Measurements from ENCODE around the gene AMBN.

DNA sequence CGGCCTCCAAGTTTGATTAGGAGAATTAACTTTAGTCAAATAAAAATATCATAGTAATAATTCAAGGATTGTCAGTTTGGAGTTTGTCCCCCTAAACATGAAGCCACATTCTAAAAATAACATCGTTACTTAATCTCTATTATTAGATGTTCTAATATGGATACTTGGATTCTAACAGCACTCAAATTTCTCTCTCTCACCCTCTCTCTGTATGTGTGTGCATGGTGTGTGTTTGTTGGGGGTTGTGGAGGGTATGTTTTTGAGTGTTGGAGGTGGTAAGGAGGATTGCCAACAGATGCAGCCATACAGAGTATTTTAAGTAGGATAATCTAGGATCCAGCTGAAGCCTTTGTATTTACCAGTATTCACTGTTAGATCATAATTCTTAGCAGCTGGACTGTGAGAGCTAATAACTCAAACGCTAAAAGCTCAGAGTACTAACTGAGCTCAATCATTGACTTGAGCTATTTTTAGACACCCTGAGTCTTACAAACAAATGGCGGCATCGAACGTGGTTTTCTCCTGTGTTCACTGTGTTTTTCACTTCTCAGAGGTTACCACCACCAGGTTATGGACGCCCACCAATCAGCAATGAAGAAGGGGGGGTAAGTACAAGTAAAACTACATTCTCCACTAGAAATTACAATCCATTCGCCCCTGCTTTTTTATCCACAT lies 45.3 kb downstream of the AMBN start:
- no peak for TF ChIP-seq ZNF23 (CRISPR knock-in tag; IDR thresholded peaks at IDR 0.05)
- TF ChIP-seq ZBTB26 (CRISPR knock-in tag; IDR thresholded peaks at IDR 0.05), result no peak
- TF ChIP-seq POLR2A (conservative IDR thresholded peaks at IDR 0.05), result no peak
- no peak for TF ChIP-seq KLF16 (IDR thresholded peaks at IDR 0.05)
- no peak for TF ChIP-seq CC2D1A (IDR thresholded peaks at IDR 0.05)
- TF ChIP-seq ZNF143 (CRISPR knock-in tag; IDR thresholded peaks at IDR 0.05), result no peak
- TF ChIP-seq ZNF431 (CRISPR knock-in tag; IDR thresholded peaks at IDR 0.05), result no peak
- TF ChIP-seq, protein P1, sequence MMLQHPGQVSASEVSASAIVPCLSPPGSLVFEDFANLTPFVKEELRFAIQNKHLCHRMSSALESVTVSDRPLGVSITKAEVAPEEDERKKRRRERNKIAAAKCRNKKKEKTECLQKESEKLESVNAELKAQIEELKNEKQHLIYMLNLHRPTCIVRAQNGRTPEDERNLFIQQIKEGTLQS (IDR thresholded peaks at IDR 0.05), result no peak
- TF ChIP-seq, protein P1 (CRISPR knock-in tag; conservative IDR thresholded peaks at IDR 0.05), result no peak
- TF ChIP-seq MEIS2 (IDR thresholded peaks at IDR 0.05; ENCODE audit: partially characterized antibody), result no peak
- no peak for TF ChIP-seq KAT2B (IDR thresholded peaks at IDR 0.05; ENCODE audit: low read depth, low read length)
- no peak for TF ChIP-seq NFRKB (IDR thresholded peaks at IDR 0.05; ENCODE audit: low read depth)
- TF ChIP-seq, protein P2, sequence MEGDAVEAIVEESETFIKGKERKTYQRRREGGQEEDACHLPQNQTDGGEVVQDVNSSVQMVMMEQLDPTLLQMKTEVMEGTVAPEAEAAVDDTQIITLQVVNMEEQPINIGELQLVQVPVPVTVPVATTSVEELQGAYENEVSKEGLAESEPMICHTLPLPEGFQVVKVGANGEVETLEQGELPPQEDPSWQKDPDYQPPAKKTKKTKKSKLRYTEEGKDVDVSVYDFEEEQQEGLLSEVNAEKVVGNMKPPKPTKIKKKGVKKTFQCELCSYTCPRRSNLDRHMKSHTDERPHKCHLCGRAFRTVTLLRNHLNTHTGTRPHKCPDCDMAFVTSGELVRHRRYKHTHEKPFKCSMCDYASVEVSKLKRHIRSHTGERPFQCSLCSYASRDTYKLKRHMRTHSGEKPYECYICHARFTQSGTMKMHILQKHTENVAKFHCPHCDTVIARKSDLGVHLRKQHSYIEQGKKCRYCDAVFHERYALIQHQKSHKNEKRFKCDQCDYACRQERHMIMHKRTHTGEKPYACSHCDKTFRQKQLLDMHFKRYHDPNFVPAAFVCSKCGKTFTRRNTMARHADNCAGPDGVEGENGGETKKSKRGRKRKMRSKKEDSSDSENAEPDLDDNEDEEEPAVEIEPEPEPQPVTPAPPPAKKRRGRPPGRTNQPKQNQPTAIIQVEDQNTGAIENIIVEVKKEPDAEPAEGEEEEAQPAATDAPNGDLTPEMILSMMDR (IDR thresholded peaks at IDR 0.05 in 2 of 3, conservative IDR thresholded peaks at IDR 0.05 in 1 of 3; ENCODE audit: insufficient read depth in 2 of 3, low read depth in 1 of 3, low read length in 3 of 3), result no peak
- TF ChIP-seq ZNF134 (CRISPR knock-in tag; conservative IDR thresholded peaks at IDR 0.05), result peak; percentile 85
- TF ChIP-seq SRSF9 (IDR thresholded peaks at IDR 0.05; ENCODE audit: borderline replicate concordance, low read depth, low read length), result no peak

Measured in K562 (cell line).